Body of pancreas (tissue), 4 donors: ENCODE results near the gene ZFAND2A. TPM values are rescaled to one million over a fixed set of nuclear protein-coding genes. Genes with fewer than 3 reads are reported as not detected.
"Not testable (repeated sequence)": the region's sequence is repeated elsewhere in the genome, so short reads cannot be mapped to it uniquely, and the experiment has no call there.

Experiments
- ATAC-seq: fragments of 150-250 bp; one replicate; pipeline ENCODE4 v1.9.1; 2016
- DNase-seq, 4 donors: peaks; one replicate each; pipeline ENCODE4 v3.0.0-alpha.2; 2019
- H3K27ac ChIP-seq, 4 donors: fragments of 200-600 bp; sonication (generic); 1 replicate in 3 of 4; 2 replicates in 1 of 4; pipeline versions ENCODE4 v1.5.1 to v1.6.1; 2016 to 2019; ENCODE audit warnings: mild to moderate bottlenecking in 1 of 4, mixed read lengths in 1 of 4, moderate library complexity in 1 of 4
- H3K27me3 ChIP-seq, 2 donors: fragments of 200-600 bp; sonication (generic); one replicate each; pipeline ENCODE4 v1.6.0; 2016; ENCODE audit warnings: mild to moderate bottlenecking in 1 of 2
- H3K36me3 ChIP-seq, 2 donors: fragments of 200-600 bp; sonication (generic); replicated peaks in 1 of 2; 2 replicates each; pipeline ENCODE4 v1.5.1; 2016; ENCODE audit warnings: low read depth in 2 of 2; ENCODE audit not compliant: insufficient read depth in 1 of 2
- H3K4me1 ChIP-seq: fragments of 200-600 bp; sonication (generic); one replicate; pipeline ENCODE4 v1.6.0; 2016
- H3K4me3 ChIP-seq, 2 donors: fragments of 200-600 bp; sonication (generic); 1 replicate in 1 of 2; 2 replicates in 1 of 2; pipeline ENCODE4 v1.5.1; 2016 to 2019
- H3K9me3 ChIP-seq, 3 donors: fragments of 200-600 bp; sonication (generic); 1 replicate in 2 of 3; 2 replicates in 1 of 3; pipeline ENCODE4 v1.5.1; 2016
- POLR2A ChIP-seq, 3 donors: fragments of 450-650 bp; IDR thresholded peaks; one replicate each; pipeline ENCODE4 v1.6.1; 2016; ENCODE audit warnings: antibody characterized with exemption in 3 of 3, mild to moderate bottlenecking in 2 of 3
- WGBS, 2 donors: methylation state at CpG; one replicate each; pipeline ENCODE4 v1.1.5; 2017; 5-methylcytosine and 5-hydroxymethylcytosine counted together
- intact Hi-C: fragments of 100-400 bp; cut with DNase I; formaldehyde crosslinking; loops from one replicate; pipeline ENCODE4 v1.15.1; 2023
- total RNA-seq, 2 donors: library from RNA; depleted of rRNA; stranded (reverse); fragments of >200 nt; gene quantifications; one replicate each; pipeline ENCODE4 v1.1.0, GENCODE V29; 2016
- TF ChIP-seq, protein P1 (sequence below), 7 experiments: fragments of 450-650 bp in 4 of 7; fragments of 200-600 bp in 3 of 7; sonication (generic) in 3 of 7; IDR thresholded peaks; one replicate each; pipeline ENCODE4 v1.5.1; 2016 to 2019; ENCODE audit warnings: antibody characterized with exemption in 7 of 7

The ZFAND2A gene
- total RNA-seq, 2 donors from 2014 or later, result 15.6 to 17.8 TPM

DNA sequence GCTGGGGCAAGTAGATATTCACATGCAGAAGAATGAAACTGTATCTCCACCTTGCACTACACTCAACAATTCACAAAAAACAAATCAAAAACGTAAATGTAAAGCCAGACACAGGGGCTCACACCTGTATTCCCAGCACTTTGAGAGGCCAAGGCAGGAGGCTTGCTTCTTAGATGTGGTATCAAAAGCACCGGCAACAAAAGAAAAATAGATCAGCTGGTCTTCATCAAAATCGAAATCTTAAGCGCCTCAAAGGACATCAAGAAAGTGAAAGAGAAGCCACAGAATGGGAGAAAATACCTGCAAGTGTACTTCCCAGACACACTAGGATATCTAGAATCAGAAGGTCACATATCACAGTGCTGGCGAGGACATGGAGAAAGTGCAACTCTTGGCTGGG, 40.8 kb downstream of the ZFAND2A start:
- TF ChIP-seq, protein P1, sequence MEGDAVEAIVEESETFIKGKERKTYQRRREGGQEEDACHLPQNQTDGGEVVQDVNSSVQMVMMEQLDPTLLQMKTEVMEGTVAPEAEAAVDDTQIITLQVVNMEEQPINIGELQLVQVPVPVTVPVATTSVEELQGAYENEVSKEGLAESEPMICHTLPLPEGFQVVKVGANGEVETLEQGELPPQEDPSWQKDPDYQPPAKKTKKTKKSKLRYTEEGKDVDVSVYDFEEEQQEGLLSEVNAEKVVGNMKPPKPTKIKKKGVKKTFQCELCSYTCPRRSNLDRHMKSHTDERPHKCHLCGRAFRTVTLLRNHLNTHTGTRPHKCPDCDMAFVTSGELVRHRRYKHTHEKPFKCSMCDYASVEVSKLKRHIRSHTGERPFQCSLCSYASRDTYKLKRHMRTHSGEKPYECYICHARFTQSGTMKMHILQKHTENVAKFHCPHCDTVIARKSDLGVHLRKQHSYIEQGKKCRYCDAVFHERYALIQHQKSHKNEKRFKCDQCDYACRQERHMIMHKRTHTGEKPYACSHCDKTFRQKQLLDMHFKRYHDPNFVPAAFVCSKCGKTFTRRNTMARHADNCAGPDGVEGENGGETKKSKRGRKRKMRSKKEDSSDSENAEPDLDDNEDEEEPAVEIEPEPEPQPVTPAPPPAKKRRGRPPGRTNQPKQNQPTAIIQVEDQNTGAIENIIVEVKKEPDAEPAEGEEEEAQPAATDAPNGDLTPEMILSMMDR (IDR thresholded peaks at IDR 0.05), result no peak
- no peak for TF ChIP-seq POLR2A (IDR thresholded peaks at IDR 0.05)
- Histone ChIP-seq H3K4me3 (no peak overlapping the region), H3K9me3 (no peaks in the 10 kb centered on the region), H3K27me3 (no peaks in the 10 kb centered on the region), H3K36me3 (no peaks in the 10 kb centered on the region), H3K27ac (no peak overlapping the region), H3K4me1 (no peaks in the 10 kb centered on the region)
- intact Hi-C loops, result no loop called here
- DNase-seq, result no peak
- WGBS, 2 donors, result 82 to 84% methylated on average over 5 of the region's 5 CpGs
- no peak for ATAC-seq

DNA sequence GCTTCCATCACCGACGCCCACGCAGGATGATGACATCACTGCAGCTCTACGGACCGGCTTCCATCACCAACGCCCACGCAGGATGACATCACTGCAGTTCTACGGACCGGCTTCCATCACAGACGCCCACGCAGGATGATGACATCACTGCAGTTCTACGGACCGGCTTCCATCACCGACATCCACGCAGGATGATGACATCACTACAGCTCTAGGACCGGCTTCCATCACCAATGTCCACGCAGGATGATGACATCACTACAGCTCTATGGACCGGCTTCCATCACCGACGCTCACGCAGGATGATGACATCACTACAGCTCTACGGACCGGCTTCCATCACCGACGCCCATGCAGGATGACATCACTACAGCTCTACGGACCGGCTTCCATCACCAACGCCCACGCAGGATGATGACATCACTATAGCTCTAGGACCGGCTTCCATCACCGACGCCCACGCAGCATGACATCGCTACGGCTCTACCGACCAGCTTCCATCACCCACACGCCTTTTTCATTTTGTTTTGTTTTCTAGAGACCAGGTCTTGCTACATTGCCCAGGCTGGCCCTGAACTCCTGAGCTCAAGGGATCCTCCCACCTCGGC, 42.6 kb downstream of the ZFAND2A start:
- Histone ChIP-seq H3K27me3 (no peaks in the 10 kb centered on the region), H3K27ac (no peak overlapping the region), H3K4me3 (no peak overlapping the region), H3K9me3 (no peaks in the 10 kb centered on the region), H3K36me3 (no peaks in the 10 kb centered on the region), H3K4me1 (no peaks in the 10 kb centered on the region)
- TF ChIP-seq, protein P1 (IDR thresholded peaks at IDR 0.05), result no peak
- no peak for TF ChIP-seq POLR2A (IDR thresholded peaks at IDR 0.05)
- no peak for DNase-seq
- WGBS, 2 donors, result 92 to 95% methylated on average over 38 of the region's 38 CpGs
- ATAC-seq, result no peak
- intact Hi-C loops, result no loop called here

DNA sequence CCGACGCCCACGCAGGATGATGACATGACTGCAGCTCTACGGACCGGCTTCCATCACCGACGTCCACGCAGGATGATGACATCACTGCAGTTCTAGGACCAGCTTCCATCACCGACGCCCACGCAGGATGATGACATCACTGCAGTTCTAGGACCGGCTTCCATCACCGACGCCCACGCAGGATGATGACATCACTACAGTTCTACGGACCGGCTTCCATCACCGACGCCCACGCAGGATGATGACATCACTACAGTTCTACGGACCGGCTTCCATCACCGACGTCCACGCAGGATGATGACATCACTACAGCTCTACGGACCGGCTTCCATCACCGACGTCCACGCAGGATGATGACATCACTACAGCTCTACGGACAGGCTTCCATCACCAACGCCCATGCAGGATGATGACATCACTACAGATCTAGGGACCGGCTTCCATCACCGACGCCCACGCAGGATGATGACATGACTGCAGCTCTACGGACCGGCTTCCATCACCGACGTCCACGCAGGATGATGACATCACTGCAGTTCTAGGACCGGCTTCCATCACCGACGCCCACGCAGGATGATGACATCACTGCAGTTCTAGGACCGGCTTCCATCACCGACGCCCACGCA, 43.5 kb downstream of the ZFAND2A start:
- intact Hi-C loops, DNase-seq, ATAC-seq, H3K4me1 ChIP-seq, H3K36me3 ChIP-seq, H3K27ac ChIP-seq, H3K27me3 ChIP-seq, H3K4me3 ChIP-seq, H3K9me3 ChIP-seq: not testable (repeated sequence)
- 90 to 96% methylated on average over 23 to 31 of the region's 49 CpGs for WGBS, 2 donors

DNA sequence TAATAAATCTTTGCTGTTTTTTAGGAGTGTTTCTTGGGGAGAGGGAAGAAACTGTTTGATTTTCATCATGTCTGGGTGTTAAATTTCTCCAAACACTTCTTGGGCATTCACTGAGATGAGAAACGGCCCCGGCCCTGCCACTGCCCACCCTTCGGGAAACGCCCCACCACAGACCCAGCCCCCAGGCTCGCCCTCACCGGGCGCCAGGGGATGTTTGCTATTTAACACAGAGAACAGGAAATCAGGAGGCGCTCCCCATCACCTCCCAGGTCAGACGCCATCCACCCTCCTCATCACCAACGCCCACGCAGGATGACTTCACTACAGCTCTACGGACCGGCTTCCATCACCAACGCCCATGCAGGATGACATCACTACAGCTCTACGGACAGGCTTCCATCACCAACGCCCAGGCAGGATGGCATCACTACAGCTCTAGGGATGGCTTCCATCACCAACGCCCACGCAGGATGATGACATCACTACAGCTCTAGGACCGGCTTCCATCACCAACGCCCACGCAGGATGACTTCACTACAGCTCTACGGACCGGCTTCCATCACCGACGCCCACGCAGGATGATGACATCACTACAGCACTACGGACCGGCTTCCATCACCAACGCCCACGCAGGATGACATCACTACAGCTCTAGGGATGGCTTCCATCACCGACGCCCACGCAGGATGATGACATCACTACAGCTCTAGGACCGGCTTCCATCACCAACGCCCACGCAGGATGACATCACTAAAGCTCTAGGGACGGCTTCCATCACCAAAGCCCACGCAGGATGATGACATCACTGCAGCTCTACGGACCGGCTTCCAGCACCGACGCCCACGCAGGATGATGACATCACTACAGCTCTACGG, 44.6 kb downstream of the ZFAND2A start:
- ATAC-seq, H3K36me3 ChIP-seq, intact Hi-C loops, H3K4me1 ChIP-seq, H3K4me3 ChIP-seq, DNase-seq, H3K9me3 ChIP-seq, H3K27me3 ChIP-seq, H3K27ac ChIP-seq: not testable (repeated sequence)
- 92 to 98% methylated on average over 44 of the region's 44 CpGs for WGBS, 2 donors

DNA sequence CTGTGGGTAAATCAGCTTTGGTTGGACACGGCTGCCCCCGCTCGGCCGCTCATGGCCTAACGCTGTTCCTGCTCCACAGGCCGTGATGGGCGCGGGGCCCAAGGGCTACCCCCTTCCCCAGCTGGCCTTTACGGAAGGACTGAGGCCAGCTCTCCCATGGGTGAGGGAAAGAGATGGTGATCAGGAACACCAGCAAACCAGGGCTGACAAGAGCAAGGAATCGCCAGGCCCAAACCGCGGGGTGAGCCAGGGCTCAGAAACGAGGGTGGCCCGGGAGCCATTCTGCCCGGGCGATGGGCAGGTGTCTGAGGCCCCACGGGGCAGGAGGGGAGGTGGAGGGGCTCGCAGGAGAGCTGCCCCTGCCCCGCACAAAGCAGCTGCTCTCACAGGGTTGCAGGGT, 45.5 kb downstream of the ZFAND2A start:
- no peaks in the 10 kb centered on the region for H3K4me1 ChIP-seq
- intact Hi-C loops, result no loop called here
- H3K4me3 ChIP-seq, result no peak overlapping the region
- H3K36me3 ChIP-seq, result no peaks in the 10 kb centered on the region
- no peak for ATAC-seq
- no peak for DNase-seq
- no peaks in the 10 kb centered on the region for H3K27me3 ChIP-seq
- WGBS, 2 donors, result 84 to 90% methylated on average over 17 to 18 of the region's 19 CpGs
- H3K9me3 ChIP-seq, result no peaks in the 10 kb centered on the region
- TF ChIP-seq POLR2A (IDR thresholded peaks at IDR 0.05), result no peak
- TF ChIP-seq, protein P1 (IDR thresholded peaks at IDR 0.05), result no peak
- H3K27ac ChIP-seq, result no peak overlapping the region
